Measurements from ENCODE around the gene CLSTN1. TPM values are rescaled to one million over a fixed set of nuclear protein-coding genes. Genes with fewer than 3 reads are reported as not detected.

Gene CLSTN1
- total RNA-seq, 1 donor from 2014 or later = 71.0 TPM

- peak; percentile 88 for ATAC-seq
- no peaks in the 10 kb centered on the region for H3K4me1 ChIP-seq
- no peaks in the 10 kb centered on the region for H3K27me3 ChIP-seq
- no peak overlapping the region for H3K27ac ChIP-seq
- intact Hi-C loops (cut with DNase I) = no loop called here
- H3K4me3 ChIP-seq = no peak overlapping the region
- peaks cover 71% of the 10 kb centered on the region for H3K36me3 ChIP-seq
- TF ChIP-seq CTCF (IDR thresholded peaks at IDR 0.05) = peak; percentile 87
- peak; percentile 82 for DNase-seq
- no peaks in the 10 kb centered on the region for H3K9me3 ChIP-seq
Measured at GRCh38 chr1:9724706-9725476, 98.9 kb downstream of the CLSTN1 start.

- Histone ChIP-seq H3K36me3 (peaks cover 61% of the 10 kb centered on the region), H3K27ac (no peak overlapping the region), H3K9me3 (no peaks in the 10 kb centered on the region), H3K27me3 (no peaks in the 10 kb centered on the region), H3K4me3 (no peak overlapping the region), H3K4me1 (no peaks in the 10 kb centered on the region)
- DNase-seq = no peak
- no peak for ATAC-seq
- intact Hi-C loops (cut with DNase I) = no loop called here
- TF ChIP-seq CTCF (IDR thresholded peaks at IDR 0.05) = no peak
Measured at GRCh38 chr1:9723926-9724325, 99.8 kb downstream of the CLSTN1 start.

GRCh38 chr1:9723068-9723805 lies 100.5 kb downstream of the CLSTN1 start:
- intact Hi-C loops (cut with DNase I) = no loop called here
- H3K27ac ChIP-seq = no peak overlapping the region
- no peaks in the 10 kb centered on the region for H3K9me3 ChIP-seq
- DNase-seq = no peak
- H3K4me3 ChIP-seq = no peak overlapping the region
- no peak for TF ChIP-seq CTCF (IDR thresholded peaks at IDR 0.05)
- H3K36me3 ChIP-seq = peaks cover 55% of the 10 kb centered on the region
- H3K4me1 ChIP-seq = no peaks in the 10 kb centered on the region
- H3K27me3 ChIP-seq = no peaks in the 10 kb centered on the region
- no peak for ATAC-seq

- TF ChIP-seq CTCF (IDR thresholded peaks at IDR 0.05) = no peak
- no peak for DNase-seq
- H3K27ac ChIP-seq = no peak overlapping the region
- H3K9me3 ChIP-seq = no peaks in the 10 kb centered on the region
- peaks cover under 1% of the 10 kb centered on the region for H3K4me1 ChIP-seq
- peaks cover 46% of the 10 kb centered on the region for H3K36me3 ChIP-seq
- intact Hi-C loops (cut with DNase I) = no loop called here
- ATAC-seq = no peak
- H3K27me3 ChIP-seq = no peaks in the 10 kb centered on the region
- H3K4me3 ChIP-seq = no peak overlapping the region
Measured at GRCh38 chr1:9722378-9722749, 101.4 kb downstream of the CLSTN1 start.

GRCh38 chr1:9721606-9722377 lies 102.0 kb downstream of the CLSTN1 start:
- Histone ChIP-seq H3K4me3 (no peak overlapping the region), H3K27ac (no peak overlapping the region), H3K27me3 (no peaks in the 10 kb centered on the region), H3K9me3 (no peaks in the 10 kb centered on the region), H3K4me1 (peaks cover 6% of the 10 kb centered on the region), H3K36me3 (peaks cover 40% of the 10 kb centered on the region)
- DNase-seq = no peak
- TF ChIP-seq CTCF (IDR thresholded peaks at IDR 0.05) = peak; percentile 58
- intact Hi-C loops (cut with DNase I) = no loop called here
- ATAC-seq = peak; percentile 5
